CD4-positive, alpha-beta T cell treated with Interleukin-17A for 4 hours (primary cell): ENCODE measurements around the gene PRPF8.
"Not testable (repeated sequence)": the region's sequence is repeated elsewhere in the genome, so short reads cannot be mapped to it uniquely, and the experiment has no call there.

ENCODE experiments used
- DNase-seq: peaks from one replicate; pipeline ENCODE4 v3.0.0-alpha.2; 2020; ENCODE audit warnings: mixed read lengths

PRPF8 gene

GRCh38 chr17:1688405-1688804, 3.7 kb upstream of the PRPF8 start:
- not testable (repeated sequence) for DNase-seq

- DNase-seq, result no peak
Measured at GRCh38 chr17:1686086-1686485, 1.4 kb upstream of the PRPF8 start.

GRCh38 chr17:1683459-1683858, 1.2 kb downstream of the PRPF8 start:
- no peak for DNase-seq

GRCh38 chr17:1676401-1676800, 8.3 kb downstream of the PRPF8 start:
- no peak for DNase-seq

- peak; percentile 17 for DNase-seq
Measured at GRCh38 chr17:1673041-1673785, 11.5 kb downstream of the PRPF8 start.

GRCh38 chr17:1663934-1664333, 20.7 kb downstream of the PRPF8 start:
- DNase-seq, result not testable (repeated sequence)

- no peak for DNase-seq
Measured at GRCh38 chr17:1661045-1661444, 23.6 kb downstream of the PRPF8 start.

- no peak for DNase-seq
Measured at GRCh38 chr17:1658100-1658499, 26.6 kb downstream of the PRPF8 start.

- DNase-seq, result no peak
Measured at GRCh38 chr17:1653735-1654134, 30.9 kb downstream of the PRPF8 start.

GRCh38 chr17:1652794-1653193, 31.9 kb downstream of the PRPF8 start:
- DNase-seq, result not testable (repeated sequence)

GRCh38 chr17:1651559-1651844, 33.2 kb downstream of the PRPF8 start:
- DNase-seq, result no peak

GRCh38 chr17:1650731-1651558, 33.7 kb downstream of the PRPF8 start:
- DNase-seq, result no peak

- peak; percentile 56 for DNase-seq
Measured at GRCh38 chr17:1649844-1650501, 34.7 kb downstream of the PRPF8 start, which contains the start of gene RILP. TSS of gene RILP (minus strand) at chr17:1649866. CDS start at chr17:1649804, 62 bp downstream.

- peak; percentile 96 for DNase-seq
Measured at GRCh38 chr17:1648963-1649843, 35.5 kb downstream of the PRPF8 start.

- peak; percentile 10 for DNase-seq
Measured at GRCh38 chr17:1648173-1648962, 36.3 kb downstream of the PRPF8 start.

- DNase-seq, result no peak
Measured at GRCh38 chr17:1647802-1648171, 36.9 kb downstream of the PRPF8 start.

GRCh38 chr17:1646199-1646875, 38.3 kb downstream of the PRPF8 start:
- no peak for DNase-seq

- DNase-seq, result no peak
Measured at GRCh38 chr17:1645207-1646171, 39.2 kb downstream of the PRPF8 start, which contains the start of gene SCARF1. TSS of gene SCARF1 (minus strand) at chr17:1645732. CDS start at chr17:1645697, 35 bp downstream.

- DNase-seq, result peak; percentile 20
Measured at GRCh38 chr17:1644493-1645206, 40.0 kb downstream of the PRPF8 start.
